ENCODE measurements around the gene MINPP1.
"Not testable (repeated sequence)": the region's sequence is repeated elsewhere in the genome, so short reads cannot be mapped to it uniquely, and the experiment has no call there.

DNA sequence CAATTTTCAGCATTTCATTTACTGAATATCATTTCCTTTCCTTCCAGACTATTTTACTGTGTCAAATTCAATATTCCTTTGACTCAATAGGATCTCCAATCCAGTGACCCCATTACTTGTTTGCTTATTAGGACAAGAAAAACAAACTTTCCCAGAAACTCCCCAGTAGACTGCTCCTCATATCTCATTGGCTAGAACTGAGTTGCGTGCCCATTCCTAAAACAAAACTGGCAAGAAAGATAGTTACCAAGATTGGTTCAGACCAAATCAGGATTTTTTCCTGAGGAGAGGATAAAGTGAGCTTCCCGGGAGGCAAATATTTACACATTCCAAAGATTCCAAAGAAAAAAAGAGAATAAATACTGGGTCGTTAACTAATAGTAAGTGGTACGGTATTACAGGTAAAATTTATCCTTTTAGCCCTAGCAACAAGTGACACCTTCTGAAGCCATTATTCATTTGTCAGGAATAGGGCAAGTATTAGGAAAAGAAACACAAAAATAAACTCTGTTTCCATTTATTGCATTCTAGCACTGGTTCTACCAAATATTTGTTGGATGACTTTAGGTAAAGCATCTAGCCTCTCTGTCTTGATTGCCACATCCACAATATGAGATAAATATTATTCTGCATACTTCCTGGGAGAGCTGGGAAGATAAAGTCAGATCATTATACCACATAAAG lies 6.4 kb upstream of the MINPP1 start:
- TF ChIP-seq, protein P1, sequence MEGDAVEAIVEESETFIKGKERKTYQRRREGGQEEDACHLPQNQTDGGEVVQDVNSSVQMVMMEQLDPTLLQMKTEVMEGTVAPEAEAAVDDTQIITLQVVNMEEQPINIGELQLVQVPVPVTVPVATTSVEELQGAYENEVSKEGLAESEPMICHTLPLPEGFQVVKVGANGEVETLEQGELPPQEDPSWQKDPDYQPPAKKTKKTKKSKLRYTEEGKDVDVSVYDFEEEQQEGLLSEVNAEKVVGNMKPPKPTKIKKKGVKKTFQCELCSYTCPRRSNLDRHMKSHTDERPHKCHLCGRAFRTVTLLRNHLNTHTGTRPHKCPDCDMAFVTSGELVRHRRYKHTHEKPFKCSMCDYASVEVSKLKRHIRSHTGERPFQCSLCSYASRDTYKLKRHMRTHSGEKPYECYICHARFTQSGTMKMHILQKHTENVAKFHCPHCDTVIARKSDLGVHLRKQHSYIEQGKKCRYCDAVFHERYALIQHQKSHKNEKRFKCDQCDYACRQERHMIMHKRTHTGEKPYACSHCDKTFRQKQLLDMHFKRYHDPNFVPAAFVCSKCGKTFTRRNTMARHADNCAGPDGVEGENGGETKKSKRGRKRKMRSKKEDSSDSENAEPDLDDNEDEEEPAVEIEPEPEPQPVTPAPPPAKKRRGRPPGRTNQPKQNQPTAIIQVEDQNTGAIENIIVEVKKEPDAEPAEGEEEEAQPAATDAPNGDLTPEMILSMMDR (IDR thresholded peaks at IDR 0.05) = not testable (repeated sequence)
- TF ChIP-seq YY1 (IDR thresholded peaks at IDR 0.05; ENCODE audit: low read depth); EP300 (IDR thresholded peaks at IDR 0.05; ENCODE audit: borderline replicate concordance in 1 of 2, low read depth in 1 of 2, low read length in 1 of 2); POLR2AphosphoS5 (IDR thresholded peaks at IDR 0.05; ENCODE audit: low read depth, low read length); GABPA (IDR thresholded peaks at IDR 0.05; ENCODE audit: low read depth): not testable (repeated sequence)
- TF ChIP-seq, protein P2, sequence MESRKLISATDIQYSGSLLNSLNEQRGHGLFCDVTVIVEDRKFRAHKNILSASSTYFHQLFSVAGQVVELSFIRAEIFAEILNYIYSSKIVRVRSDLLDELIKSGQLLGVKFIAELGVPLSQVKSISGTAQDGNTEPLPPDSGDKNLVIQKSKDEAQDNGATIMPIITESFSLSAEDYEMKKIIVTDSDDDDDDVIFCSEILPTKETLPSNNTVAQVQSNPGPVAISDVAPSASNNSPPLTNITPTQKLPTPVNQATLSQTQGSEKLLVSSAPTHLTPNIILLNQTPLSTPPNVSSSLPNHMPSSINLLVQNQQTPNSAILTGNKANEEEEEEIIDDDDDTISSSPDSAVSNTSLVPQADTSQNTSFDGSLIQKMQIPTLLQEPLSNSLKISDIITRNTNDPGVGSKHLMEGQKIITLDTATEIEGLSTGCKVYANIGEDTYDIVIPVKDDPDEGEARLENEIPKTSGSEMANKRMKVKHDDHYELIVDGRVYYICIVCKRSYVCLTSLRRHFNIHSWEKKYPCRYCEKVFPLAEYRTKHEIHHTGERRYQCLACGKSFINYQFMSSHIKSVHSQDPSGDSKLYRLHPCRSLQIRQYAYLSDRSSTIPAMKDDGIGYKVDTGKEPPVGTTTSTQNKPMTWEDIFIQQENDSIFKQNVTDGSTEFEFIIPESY (IDR thresholded peaks at IDR 0.05; ENCODE audit: borderline replicate concordance, low read depth) = not testable (repeated sequence)

Measured in SK-N-SH (cell line).